Measurements from ENCODE around the gene OR52N2. TPM values are rescaled to one million over a fixed set of nuclear protein-coding genes. Genes with fewer than 3 reads are reported as not detected.

OR52N2 gene
- total RNA-seq, 2 experiments from 2014 or later = not detected

GRCh38 chr11:5857590-5857989, 48.9 kb downstream of the OR52N2 start, which contains the start of gene OR52E8:
Gene OR52E8 (minus strand): TSS chr11:5857690. CDS start chr11:5857690, 0 bp downstream.
- H3K79me2 ChIP-seq (ENCODE audit: insufficient read depth, low read depth, low read length) = no peaks in the 10 kb centered on the region
- POLR2A ChIA-PET = no interaction called here
- no peaks in the 10 kb centered on the region for H3K4me1 ChIP-seq (ENCODE audit: insufficient read depth, low read length, poor library complexity, severe bottlenecking)
- H4K20me1 ChIP-seq (ENCODE audit: insufficient read depth, low read length) = no peaks in the 10 kb centered on the region
- no peaks in the 10 kb centered on the region for H3K9me2 ChIP-seq (ENCODE audit: insufficient read depth, low read length)
- peaks cover 10% of the 10 kb centered on the region; the same call in 1 of the 2 replicates for H3K9me3 ChIP-seq (ENCODE audit: low read length)
- no peak for TF ChIP-seq CTCF (conservative IDR thresholded peaks at IDR 0.05; ENCODE audit: low read length)
- no peak for TF ChIP-seq EZH2phosphoT487 (IDR thresholded peaks at IDR 0.05; ENCODE audit: borderline replicate concordance, low read depth, low read length)
- no peak within 1 kb of the TSS for H3K27ac ChIP-seq (ENCODE audit: low read depth, low read length, poor library complexity, severe bottlenecking)
- H3K36me3 ChIP-seq (ENCODE audit: insufficient read depth, low read length) = no peaks in the 10 kb centered on the region
- no TSS peak for BruUV-seq (replicated peaks)
- CTCF ChIA-PET (ENCODE audit: unreplicated experiment) = no interaction called here
- no peak within 1 kb of the TSS for H3K4me2 ChIP-seq (ENCODE audit: low read length)
- H3K4me3 ChIP-seq (ENCODE audit: low read depth, low read length, poor library complexity, severe bottlenecking) = no peak within 1 kb of the TSS
- DNase-seq (ENCODE audit: low spot score) = no peak
- no peak within 1 kb of the TSS for H2AFZ ChIP-seq (ENCODE audit: low read length)
- intact Hi-C loops (cut with micrococcal nuclease; ENCODE audit: unreplicated experiment) = no loop called here

GRCh38 chr11:5865826-5866225, 57.1 kb downstream of the OR52N2 start:
- Histone ChIP-seq H3K4me1 (ENCODE audit: insufficient read depth, low read length, poor library complexity, severe bottlenecking) (no peaks in the 10 kb centered on the region), H2AFZ (ENCODE audit: low read length) (no peak overlapping the region), H3K4me3 (ENCODE audit: low read depth, low read length, poor library complexity, severe bottlenecking) (no peak overlapping the region), H3K79me2 (ENCODE audit: insufficient read depth, low read depth, low read length) (no peaks in the 10 kb centered on the region), H3K27ac (ENCODE audit: low read depth, low read length, poor library complexity, severe bottlenecking) (no peak overlapping the region), H4K20me1 (ENCODE audit: insufficient read depth, low read length) (no peaks in the 10 kb centered on the region), H3K9me3 (ENCODE audit: low read length) (no peaks in the 10 kb centered on the region), H3K36me3 (ENCODE audit: insufficient read depth, low read length) (no peaks in the 10 kb centered on the region), H3K9me2 (ENCODE audit: insufficient read depth, low read length) (no peaks in the 10 kb centered on the region), H3K4me2 (ENCODE audit: low read length) (no peak overlapping the region)
- CTCF ChIA-PET (ENCODE audit: unreplicated experiment) = no interaction called here
- intact Hi-C loops (cut with micrococcal nuclease; ENCODE audit: unreplicated experiment) = no loop called here
- BruUV-seq (replicated peaks) = no TSS peak
- TF ChIP-seq CTCF (conservative IDR thresholded peaks at IDR 0.05; ENCODE audit: low read length) (no peak), EZH2phosphoT487 (IDR thresholded peaks at IDR 0.05; ENCODE audit: borderline replicate concordance, low read depth, low read length) (no peak)
- no peak for DNase-seq (ENCODE audit: low spot score)
- POLR2A ChIA-PET = no interaction called here

Other genes starting within 250 kb of the OR52N2 start
- not detected in 2 replicates for gene OR52B6, start 228.0 kb upstream of the OR52N2 start, total RNA-seq (2014; rRNA removed; shearing (Covaris generic))
- gene OR52B6, start 228.0 kb upstream of the OR52N2 start, total RNA-seq (2022) = not detected in 2 replicates
- not detected in 2 replicates for gene TRIM6, start 212.3 kb upstream of the OR52N2 start, total RNA-seq (2014; rRNA removed; shearing (Covaris generic))
- gene TRIM6, start 212.3 kb upstream of the OR52N2 start, total RNA-seq (2022) = not detected in 2 replicates
- 8.4 and 12.0 TPM in 2 replicates for gene TRIM34, start 183.9 kb upstream of the OR52N2 start, total RNA-seq (2014; rRNA removed; shearing (Covaris generic))
- 12.4 and 13.1 TPM in 2 replicates for gene TRIM34, start 183.9 kb upstream of the OR52N2 start, total RNA-seq (2022)
- 16.6 and 19.6 TPM in 2 replicates for gene TRIM5, start 123.8 kb upstream of the OR52N2 start, total RNA-seq (2014; rRNA removed; shearing (Covaris generic))
- 22.5 and 25.5 TPM in 2 replicates for gene TRIM5, start 123.8 kb upstream of the OR52N2 start, total RNA-seq (2022)
- 28.5 and 42.7 TPM in 2 replicates for gene TRIM22, start 119.1 kb upstream of the OR52N2 start, total RNA-seq (2014; rRNA removed; shearing (Covaris generic))
- 41.6 and 49.7 TPM in 2 replicates for gene TRIM22, start 119.1 kb upstream of the OR52N2 start, total RNA-seq (2022)
- gene OR56B1, start 72.5 kb upstream of the OR52N2 start, total RNA-seq (2014; rRNA removed; shearing (Covaris generic)) = 0.06 TPM in 1 of 2 replicates, not detected in the other
- gene OR56B1, start 72.5 kb upstream of the OR52N2 start, total RNA-seq (2022) = not detected in 2 replicates
- gene OR52N4, start 54.7 kb upstream of the OR52N2 start, total RNA-seq (2014; rRNA removed; shearing (Covaris generic)) = not detected in 2 replicates
- 0.37 TPM in 1 of 2 replicates, not detected in the other for gene OR52N4, start 54.7 kb upstream of the OR52N2 start, total RNA-seq (2022)
- gene OR52N5, start 25.6 kb upstream of the OR52N2 start, total RNA-seq (2014; rRNA removed; shearing (Covaris generic)) = not detected in 2 replicates
- not detected in 2 replicates for gene OR52N5, start 25.6 kb upstream of the OR52N2 start, total RNA-seq (2022)
- not detected in 2 replicates for gene OR52N1, start 17.7 kb upstream of the OR52N2 start, total RNA-seq (2014; rRNA removed; shearing (Covaris generic))
- not detected in 2 replicates for gene OR52N1, start 17.7 kb upstream of the OR52N2 start, total RNA-seq (2022)
- not detected in 2 replicates for gene OR52E6, start 33.0 kb downstream of the OR52N2 start, total RNA-seq (2014; rRNA removed; shearing (Covaris generic))
- not detected in 2 replicates for gene OR52E6, start 33.0 kb downstream of the OR52N2 start, total RNA-seq (2022)
- gene OR52E8, start 48.8 kb downstream of the OR52N2 start, total RNA-seq (2014; rRNA removed; shearing (Covaris generic)) = not detected in 2 replicates
- not detected in 2 replicates for gene OR52E8, start 48.8 kb downstream of the OR52N2 start, total RNA-seq (2022)
- gene OR52E4, start 71.7 kb downstream of the OR52N2 start, total RNA-seq (2014; rRNA removed; shearing (Covaris generic)) = not detected in 2 replicates
- gene OR52E4, start 71.7 kb downstream of the OR52N2 start, total RNA-seq (2022) = not detected in 2 replicates
- not detected in 2 replicates for gene OR52E5, start 84.3 kb downstream of the OR52N2 start, total RNA-seq (2014; rRNA removed; shearing (Covaris generic))
- gene OR52E5, start 84.3 kb downstream of the OR52N2 start, total RNA-seq (2022) = not detected in 2 replicates
- gene OR56A3, start 133.3 kb downstream of the OR52N2 start, total RNA-seq (2014; rRNA removed; shearing (Covaris generic)) = not detected in 2 replicates
- not detected in 2 replicates for gene OR56A3, start 133.3 kb downstream of the OR52N2 start, total RNA-seq (2022)
- not detected in 2 replicates for gene OR56A5, start 159.6 kb downstream of the OR52N2 start, total RNA-seq (2014; rRNA removed; shearing (Covaris generic))
- not detected in 2 replicates for gene OR56A5, start 159.6 kb downstream of the OR52N2 start, total RNA-seq (2022)
- gene OR52L1, start 178.1 kb downstream of the OR52N2 start, total RNA-seq (2014; rRNA removed; shearing (Covaris generic)) = not detected in 2 replicates
- not detected in 2 replicates for gene OR52L1, start 178.1 kb downstream of the OR52N2 start, total RNA-seq (2022)
- not detected in 2 replicates for gene OR56A4, start 198.0 kb downstream of the OR52N2 start, total RNA-seq (2014; rRNA removed; shearing (Covaris generic))
- gene OR56A4, start 198.0 kb downstream of the OR52N2 start, total RNA-seq (2022) = 0.11 TPM in 1 of 2 replicates, not detected in the other
- not detected in 2 replicates for gene OR56A1, start 221.8 kb downstream of the OR52N2 start, total RNA-seq (2014; rRNA removed; shearing (Covaris generic))
- gene OR56A1, start 221.8 kb downstream of the OR52N2 start, total RNA-seq (2022) = not detected in 2 replicates

Data from OCI-LY7 (cell line).